Smooth muscle cell (in vitro differentiated cells): ENCODE data around the gene TDG. TPM values are rescaled to one million over a fixed set of nuclear protein-coding genes. Genes with fewer than 3 reads are reported as not detected.

ENCODE experiments used
- DNase-seq: peaks from one replicate; lab custom pipeline; 2025; ENCODE audit not compliant: unreplicated experiment; lab: John Stamatoyannopoulos, UW
- H2AFZ ChIP-seq: fragments of 200-600 bp; sonication (generic); 2 replicates; pipeline ENCODE4 v1.6.0; 2016; ENCODE audit warnings: antibody characterized with exemption, low read depth, mild to moderate bottlenecking
- H3F3A ChIP-seq: fragments of 200-600 bp; sonication (generic); 2 replicates; pipeline ENCODE4 v1.6.0; 2017; ENCODE audit warnings: antibody characterized with exemption, low read depth
- H3K27ac ChIP-seq: fragments of 200-600 bp; sonication (generic); 2 replicates; pipeline ENCODE4 v1.5.1; 2016; ENCODE audit warnings: low read depth, mild to moderate bottlenecking
- H3K27me3 ChIP-seq: fragments of 200-600 bp; sonication (generic); 2 replicates; pipeline ENCODE4 v1.6.1; 2016; ENCODE audit warnings: low read depth, mild to moderate bottlenecking
- H3K36me3 ChIP-seq: fragments of 200-600 bp; sonication (generic); 2 replicates; pipeline ENCODE4 v1.5.1; 2016; ENCODE audit warnings: low read depth
- H3K4me1 ChIP-seq: fragments of 200-600 bp; sonication (generic); 2 replicates; pipeline ENCODE4 v1.5.1; 2016; ENCODE audit warnings: low read depth
- H3K4me2 ChIP-seq: fragments of 200-600 bp; sonication (generic); 2 replicates; pipeline ENCODE4 v1.6.0; 2016; ENCODE audit warnings: mild to moderate bottlenecking
- H3K4me3 ChIP-seq: fragments of 200-600 bp; sonication (generic); 2 replicates; pipeline ENCODE4 v1.5.1; 2016; ENCODE audit warnings: mild to moderate bottlenecking
- H3K79me2 ChIP-seq: fragments of 200-600 bp; sonication (generic); 2 replicates; pipeline ENCODE4 v1.6.0; 2016; ENCODE audit warnings: low read depth, mild to moderate bottlenecking
- H3K9ac ChIP-seq: fragments of 200-600 bp; sonication (generic); 2 replicates; pipeline ENCODE4 v1.6.0; 2016; ENCODE audit warnings: low read depth
- H3K9me3 ChIP-seq: fragments of 200-600 bp; sonication (generic); replicated peaks from 2 replicates; pipeline ENCODE4 v1.5.1; 2016; ENCODE audit warnings: low read depth
- H4K20me1 ChIP-seq: fragments of 200-600 bp; sonication (generic); 2 replicates; pipeline ENCODE4 v1.6.0; 2016; ENCODE audit warnings: low read depth
- CTCF ChIP-seq: fragments of 200-600 bp; sonication (generic); IDR thresholded peaks from 2 replicates; pipeline ENCODE4 v1.5.1; 2017; ENCODE audit warnings: borderline replicate concordance, mild to moderate bottlenecking, antibody characterized with exemption; ENCODE audit not compliant: insufficient read depth, poor library complexity, severe bottlenecking
- WGBS: methylation state at CpG from one replicate; pipeline ENCODE4 v1.1.7; 2016; ENCODE audit warnings: low lambda C conversion rate; 5-methylcytosine and 5-hydroxymethylcytosine counted together
- polyA plus RNA-seq: library from polyadenylated mRNA; unstranded; fragments of >200 nt; fragmentation: Nextera tagmentation; extraction: Ambion mirVana; gene quantifications from 2 replicates; pipeline ENCODE4 v1.2.1, GENCODE V29; 2016
- total RNA-seq: library from RNA; depleted of rRNA; stranded (reverse); fragments of >200 nt; gene quantifications from 2 replicates; pipeline ENCODE4 v1.2.3, GENCODE V29; 2014

Gene TDG
- total RNA-seq (61.1 and 61.3 TPM in 2 replicates), polyA plus RNA-seq (34.5 and 46.1 TPM in 2 replicates)

GRCh38 chr12:103965590-103966504 is at the start of gene TDG:
TSS of gene TDG (plus strand) at chr12:103965872. CDS start at chr12:103966038, 166 bp downstream.
- H3K79me2 ChIP-seq: peaks cover 71% of the 10 kb centered on the region
- peak; percentile 92 for DNase-seq
- peaks cover 34% of the 10 kb centered on the region for H4K20me1 ChIP-seq
- H3K9ac ChIP-seq: peak within 1 kb of the TSS; percentile 89
- peak within 1 kb of the TSS; percentile 79 for H2AFZ ChIP-seq
- H3K4me3 ChIP-seq: peak within 1 kb of the TSS; percentile 88
- H3K4me1 ChIP-seq: peaks cover 17% of the 10 kb centered on the region
- H3K36me3 ChIP-seq: no peaks in the 10 kb centered on the region
- no peak for TF ChIP-seq CTCF
- peak within 1 kb of the TSS; percentile 93 for H3K4me2 ChIP-seq
- H3F3A ChIP-seq: peaks cover 14% of the 10 kb centered on the region
- H3K27me3 ChIP-seq: no peaks in the 10 kb centered on the region
- WGBS: 1% methylated on average over 64 of the region's 64 CpGs
- H3K27ac ChIP-seq: peak within 1 kb of the TSS; percentile 90
- no peaks in the 10 kb centered on the region for H3K9me3 ChIP-seq

- Histone ChIP-seq H3K79me2 (no peaks in the 10 kb centered on the region), H3K36me3 (no peaks in the 10 kb centered on the region), H3K27ac (no peak overlapping the region), H3K4me3 (no peak overlapping the region), H3K9ac (no peak overlapping the region), H4K20me1 (no peaks in the 10 kb centered on the region), H3K4me2 (no peak overlapping the region), H2AFZ (no peak overlapping the region), H3K4me1 (no peaks in the 10 kb centered on the region), H3K27me3 (no peaks in the 10 kb centered on the region), H3K9me3 (no peaks in the 10 kb centered on the region), H3F3A (no peaks in the 10 kb centered on the region)
- DNase-seq: no peak
- 87% methylated on average over 3 of the region's 3 CpGs for WGBS
- no peak for TF ChIP-seq CTCF
Observed at GRCh38 chr12:103917873-103918272, 47.8 kb upstream of the TDG start.

- Histone ChIP-seq H3K79me2 (no peaks in the 10 kb centered on the region), H3F3A (no peaks in the 10 kb centered on the region), H3K27ac (peak overlapping the region; percentile 41), H3K9ac (no peak overlapping the region), H3K4me1 (peaks cover 7% of the 10 kb centered on the region), H3K4me3 (no peak overlapping the region), H3K4me2 (no peak overlapping the region), H3K9me3 (no peaks in the 10 kb centered on the region), H3K36me3 (no peaks in the 10 kb centered on the region), H3K27me3 (no peaks in the 10 kb centered on the region), H2AFZ (no peak overlapping the region), H4K20me1 (no peaks in the 10 kb centered on the region)
- 80% methylated on average over 9 of the region's 9 CpGs for WGBS
- no peak for TF ChIP-seq CTCF
- DNase-seq: no peak
Observed at GRCh38 chr12:103924761-103925641, 40.7 kb upstream of the TDG start.
